T-helper 1 cell treated with Interleukin-12 subunit alpha and Interleukin-12 subunit beta and Interleukin-4 antibody, amounts not matched to agents 30 μg/mL and 1 μg/mL, for 36 hours (primary cell): ENCODE results near the gene DHRS12.

Experiments
- H3K27ac Mint-ChIP-seq: one replicate; pipeline ENCODE4 v1.8.0; 2021; ENCODE audit warnings: mild to moderate bottlenecking, mixed read lengths
- H3K27me3 Mint-ChIP-seq: one replicate; pipeline ENCODE4 v1.8.0; 2021; ENCODE audit warnings: low read depth, mixed read lengths
- H3K36me3 Mint-ChIP-seq: one replicate; pipeline ENCODE4 v1.8.0; 2021; ENCODE audit warnings: low read depth, mixed read lengths
- H3K4me1 Mint-ChIP-seq: one replicate; pipeline ENCODE4 v1.8.0; 2021; ENCODE audit warnings: low read depth, mixed read lengths
- H3K4me3 Mint-ChIP-seq: one replicate; pipeline ENCODE4 v1.8.0; 2021; ENCODE audit warnings: mild to moderate bottlenecking, moderate library complexity, mixed read lengths
- H3K9me3 Mint-ChIP-seq: one replicate; pipeline ENCODE4 v1.8.0; 2021; ENCODE audit warnings: mixed read lengths

DHRS12 gene

GRCh38 chr13:51806566-51806965 lies 2.6 kb upstream of the DHRS12 start:
- Mint-ChIP-seq H3K4me1 (peaks cover 33% of the 10 kb centered on the region), H3K36me3 (no peaks in the 10 kb centered on the region), H3K27me3 (no peaks in the 10 kb centered on the region), H3K4me3 (no peak overlapping the region), H3K27ac (no peak overlapping the region), H3K9me3 (no peaks in the 10 kb centered on the region)

GRCh38 chr13:51805925-51806324 lies 2.0 kb upstream of the DHRS12 start:
- Mint-ChIP-seq H3K36me3 (no peaks in the 10 kb centered on the region), H3K4me1 (peaks cover 31% of the 10 kb centered on the region), H3K27me3 (no peaks in the 10 kb centered on the region), H3K4me3 (no peak overlapping the region), H3K9me3 (no peaks in the 10 kb centered on the region), H3K27ac (no peak overlapping the region)

- Mint-ChIP-seq H3K4me3 (peak overlapping the region; percentile 83), H3K27me3 (no peaks in the 10 kb centered on the region), H3K36me3 (no peaks in the 10 kb centered on the region), H3K9me3 (no peaks in the 10 kb centered on the region), H3K27ac (peak overlapping the region; percentile 34), H3K4me1 (peaks cover 31% of the 10 kb centered on the region)
Measured at GRCh38 chr13:51805313-51805712, 1.4 kb upstream of the DHRS12 start.

- no peaks in the 10 kb centered on the region for H3K9me3 Mint-ChIP-seq
- peaks cover 31% of the 10 kb centered on the region for H3K4me1 Mint-ChIP-seq
- peak overlapping the region; percentile 94 for H3K27ac Mint-ChIP-seq
- peak overlapping the region; percentile 83 for H3K4me3 Mint-ChIP-seq
- no peaks in the 10 kb centered on the region for H3K36me3 Mint-ChIP-seq
- H3K27me3 Mint-ChIP-seq, result no peaks in the 10 kb centered on the region
Measured at GRCh38 chr13:51804295-51805172, 571 bp upstream of the DHRS12 start.

- Mint-ChIP-seq H3K9me3 (no peaks in the 10 kb centered on the region), H3K4me3 (peak overlapping the region; percentile 88), H3K27ac (peak overlapping the region; percentile 98), H3K36me3 (no peaks in the 10 kb centered on the region), H3K4me1 (peaks cover 32% of the 10 kb centered on the region), H3K27me3 (peaks cover 3% of the 10 kb centered on the region)
Measured at GRCh38 chr13:51802631-51803418, 1.1 kb downstream of the DHRS12 start.

- Mint-ChIP-seq H3K4me1 (peaks cover 36% of the 10 kb centered on the region), H3K27ac (peak overlapping the region; percentile 98), H3K9me3 (no peaks in the 10 kb centered on the region), H3K4me3 (no peak overlapping the region), H3K27me3 (peaks cover 3% of the 10 kb centered on the region), H3K36me3 (no peaks in the 10 kb centered on the region)
Measured at GRCh38 chr13:51801631-51802099, 2.3 kb downstream of the DHRS12 start.

- Mint-ChIP-seq H3K4me3 (no peak overlapping the region), H3K27ac (no peak overlapping the region), H3K4me1 (peaks cover 34% of the 10 kb centered on the region), H3K27me3 (peaks cover 3% of the 10 kb centered on the region), H3K36me3 (no peaks in the 10 kb centered on the region), H3K9me3 (no peaks in the 10 kb centered on the region)
Measured at GRCh38 chr13:51800486-51800885, 3.5 kb downstream of the DHRS12 start.

GRCh38 chr13:51799261-51799660 lies 4.7 kb downstream of the DHRS12 start:
- no peak overlapping the region for H3K27ac Mint-ChIP-seq
- peaks cover 22% of the 10 kb centered on the region for H3K4me1 Mint-ChIP-seq
- no peak overlapping the region for H3K4me3 Mint-ChIP-seq
- peaks cover 3% of the 10 kb centered on the region for H3K27me3 Mint-ChIP-seq
- no peaks in the 10 kb centered on the region for H3K36me3 Mint-ChIP-seq
- no peaks in the 10 kb centered on the region for H3K9me3 Mint-ChIP-seq

GRCh38 chr13:51797664-51798488 lies 6.1 kb downstream of the DHRS12 start:
- H3K4me1 Mint-ChIP-seq, result peaks cover 29% of the 10 kb centered on the region
- peaks cover 2% of the 10 kb centered on the region for H3K36me3 Mint-ChIP-seq
- H3K27ac Mint-ChIP-seq, result no peak overlapping the region
- peaks cover 3% of the 10 kb centered on the region for H3K27me3 Mint-ChIP-seq
- H3K9me3 Mint-ChIP-seq, result no peaks in the 10 kb centered on the region
- H3K4me3 Mint-ChIP-seq, result no peak overlapping the region

GRCh38 chr13:51796546-51796945 lies 7.4 kb downstream of the DHRS12 start:
- Mint-ChIP-seq H3K27ac (peak overlapping the region; percentile 15), H3K4me3 (no peak overlapping the region), H3K9me3 (no peaks in the 10 kb centered on the region), H3K4me1 (peaks cover 18% of the 10 kb centered on the region), H3K27me3 (peaks cover 3% of the 10 kb centered on the region), H3K36me3 (peaks cover 2% of the 10 kb centered on the region)

- H3K9me3 Mint-ChIP-seq, result no peaks in the 10 kb centered on the region
- H3K27me3 Mint-ChIP-seq, result peaks cover 3% of the 10 kb centered on the region
- peaks cover 3% of the 10 kb centered on the region for H3K36me3 Mint-ChIP-seq
- H3K4me1 Mint-ChIP-seq, result peaks cover 18% of the 10 kb centered on the region
- H3K4me3 Mint-ChIP-seq, result no peak overlapping the region
- H3K27ac Mint-ChIP-seq, result no peak overlapping the region
Measured at GRCh38 chr13:51795419-51795818, 8.5 kb downstream of the DHRS12 start.

- H3K36me3 Mint-ChIP-seq, result peaks cover 3% of the 10 kb centered on the region
- H3K9me3 Mint-ChIP-seq, result no peaks in the 10 kb centered on the region
- peaks cover 18% of the 10 kb centered on the region for H3K4me1 Mint-ChIP-seq
- H3K27ac Mint-ChIP-seq, result no peak overlapping the region
- peaks cover 3% of the 10 kb centered on the region for H3K27me3 Mint-ChIP-seq
- no peak overlapping the region for H3K4me3 Mint-ChIP-seq
Measured at GRCh38 chr13:51794964-51795363, 9.0 kb downstream of the DHRS12 start.

GRCh38 chr13:51793570-51794271 lies 10.2 kb downstream of the DHRS12 start:
- Mint-ChIP-seq H3K27ac (peak overlapping the region; percentile 69), H3K4me1 (peaks cover 18% of the 10 kb centered on the region)

More at GRCh38 chr13:51793570-51794271, 10.2 kb downstream of the DHRS12 start:
- Mint-ChIP-seq H3K4me3 (no peak overlapping the region), H3K36me3 (peaks cover 6% of the 10 kb centered on the region), H3K9me3 (no peaks in the 10 kb centered on the region), H3K27me3 (peaks cover 2% of the 10 kb centered on the region)
